ENCODE data around the gene RBM47.
"Not testable (repeated sequence)": the region's sequence is repeated elsewhere in the genome, so short reads cannot be mapped to it uniquely, and the experiment has no call there.

Gene RBM47

GRCh38 chr4:40434126-40434687, 195.5 kb downstream of the RBM47 start:
- no peak for DNase-seq

- no peak for DNase-seq
These were observed 197.2 kb downstream of the RBM47 start for GRCh38 chr4:40432504-40432903.

- not testable (repeated sequence) for DNase-seq
These were observed 201.8 kb downstream of the RBM47 start for GRCh38 chr4:40427871-40428270.

- DNase-seq: no peak
These were observed 202.5 kb downstream of the RBM47 start for GRCh38 chr4:40427128-40427527.

GRCh38 chr4:40425799-40426574, 203.7 kb downstream of the RBM47 start:
- DNase-seq: no peak

GRCh38 chr4:40423735-40424134, 205.9 kb downstream of the RBM47 start:
- DNase-seq: no peak

GRCh38 chr4:40421839-40422708, 207.6 kb downstream of the RBM47 start:
- no peak for DNase-seq

- DNase-seq: no peak
These were observed 210.3 kb downstream of the RBM47 start for GRCh38 chr4:40419231-40419912.

- DNase-seq: no peak
These were observed 211.0 kb downstream of the RBM47 start for GRCh38 chr4:40418430-40419230.

GRCh38 chr4:40417941-40418340, 211.7 kb downstream of the RBM47 start:
- DNase-seq: no peak

GRCh38 chr4:40414673-40415072, 215.0 kb downstream of the RBM47 start:
- no peak for DNase-seq

- DNase-seq: no peak
These were observed 216.5 kb downstream of the RBM47 start for GRCh38 chr4:40412866-40413795.

GRCh38 chr4:40412388-40412787, 217.3 kb downstream of the RBM47 start:
- no peak for DNase-seq

- DNase-seq: no peak
These were observed 219.8 kb downstream of the RBM47 start for GRCh38 chr4:40409835-40410234.

- DNase-seq: not testable (repeated sequence)
These were observed 222.2 kb downstream of the RBM47 start for GRCh38 chr4:40407468-40407867.

- no peak for DNase-seq
These were observed 223.3 kb downstream of the RBM47 start for GRCh38 chr4:40406340-40406739.

- no peak for DNase-seq
These were observed 224.5 kb downstream of the RBM47 start for GRCh38 chr4:40405193-40405592.

GRCh38 chr4:40403081-40403480, 226.6 kb downstream of the RBM47 start:
- DNase-seq: no peak

- DNase-seq: no peak
These were observed 227.1 kb downstream of the RBM47 start for GRCh38 chr4:40402556-40402955.

GRCh38 chr4:40401631-40402030, 228.0 kb downstream of the RBM47 start:
- no peak for DNase-seq

GRCh38 chr4:40401096-40401495, 228.6 kb downstream of the RBM47 start:
- DNase-seq: no peak
